ENCODE results near the gene HABP2. TPM values are rescaled to one million over a fixed set of nuclear protein-coding genes. Genes with fewer than 3 reads are reported as not detected.

The HABP2 gene
- total RNA-seq, 1 experiment from 2014 or later = not detected

DNA sequence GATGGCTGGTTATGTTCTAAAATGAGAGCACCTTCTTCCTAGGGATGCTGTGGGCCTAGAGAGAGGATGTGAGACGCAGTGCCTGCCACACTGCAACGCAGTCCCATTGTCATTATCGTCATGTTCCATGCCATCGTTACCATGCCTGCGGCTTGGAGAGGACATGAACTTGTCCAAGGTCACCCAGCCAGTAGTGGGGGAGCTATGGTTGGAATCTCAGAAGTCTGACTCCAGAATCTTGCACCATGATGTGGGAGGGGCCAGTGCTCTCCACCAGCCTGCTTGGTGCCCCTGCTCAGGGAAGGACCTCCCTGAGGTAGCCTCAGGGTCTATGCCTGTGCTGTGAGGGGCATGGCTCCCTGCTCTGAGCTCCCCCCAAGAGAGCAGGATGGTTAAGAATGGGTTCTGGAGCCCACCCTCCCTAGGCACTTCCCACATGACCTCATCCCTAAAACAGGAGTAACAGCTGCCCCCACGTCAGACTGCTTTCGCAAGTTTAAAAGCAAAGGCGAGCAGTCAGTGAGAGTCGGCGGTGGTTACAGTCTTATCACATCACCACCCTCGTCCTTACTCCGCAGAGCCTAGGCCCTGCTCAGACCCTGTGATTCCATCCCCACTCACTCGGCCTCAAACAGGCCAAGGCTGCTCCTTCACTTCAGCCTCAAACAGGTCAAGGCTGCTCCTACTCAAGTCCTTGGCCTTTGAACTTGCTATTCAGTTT is 50.4 kb downstream of the HABP2 start:
- DNase-seq (ENCODE audit: low read depth) = no peak

- DNase-seq (ENCODE audit: low read depth) = no peak
Observed at GRCh38 chr10:113604572-113604971, 51.7 kb downstream of the HABP2 start.

GRCh38 chr10:113605268-113605978 is 52.6 kb downstream of the HABP2 start:
- DNase-seq (ENCODE audit: low read depth) = no peak

DNA sequence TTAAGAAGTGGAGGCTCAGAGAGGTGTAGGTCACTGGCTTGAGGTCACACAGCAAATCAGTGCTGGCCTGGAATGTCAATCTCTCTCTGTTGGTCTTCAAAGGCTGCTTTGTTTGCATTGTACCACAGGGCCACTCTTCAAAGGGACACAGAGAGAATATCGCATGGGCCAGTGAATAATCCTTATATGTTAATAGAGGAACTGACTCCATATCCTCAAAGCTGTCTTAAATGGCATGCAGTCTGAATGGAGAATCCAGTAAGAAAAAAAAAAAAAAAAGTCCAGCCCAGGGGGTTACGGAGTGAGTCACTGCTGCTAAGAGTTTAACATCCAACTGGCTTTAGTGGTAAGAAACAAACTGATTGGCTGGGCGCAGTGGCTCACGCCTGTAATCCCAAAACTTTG is 56.9 kb downstream of the HABP2 start:
- peak; percentile 2 for DNase-seq (ENCODE audit: low read depth)

DNA sequence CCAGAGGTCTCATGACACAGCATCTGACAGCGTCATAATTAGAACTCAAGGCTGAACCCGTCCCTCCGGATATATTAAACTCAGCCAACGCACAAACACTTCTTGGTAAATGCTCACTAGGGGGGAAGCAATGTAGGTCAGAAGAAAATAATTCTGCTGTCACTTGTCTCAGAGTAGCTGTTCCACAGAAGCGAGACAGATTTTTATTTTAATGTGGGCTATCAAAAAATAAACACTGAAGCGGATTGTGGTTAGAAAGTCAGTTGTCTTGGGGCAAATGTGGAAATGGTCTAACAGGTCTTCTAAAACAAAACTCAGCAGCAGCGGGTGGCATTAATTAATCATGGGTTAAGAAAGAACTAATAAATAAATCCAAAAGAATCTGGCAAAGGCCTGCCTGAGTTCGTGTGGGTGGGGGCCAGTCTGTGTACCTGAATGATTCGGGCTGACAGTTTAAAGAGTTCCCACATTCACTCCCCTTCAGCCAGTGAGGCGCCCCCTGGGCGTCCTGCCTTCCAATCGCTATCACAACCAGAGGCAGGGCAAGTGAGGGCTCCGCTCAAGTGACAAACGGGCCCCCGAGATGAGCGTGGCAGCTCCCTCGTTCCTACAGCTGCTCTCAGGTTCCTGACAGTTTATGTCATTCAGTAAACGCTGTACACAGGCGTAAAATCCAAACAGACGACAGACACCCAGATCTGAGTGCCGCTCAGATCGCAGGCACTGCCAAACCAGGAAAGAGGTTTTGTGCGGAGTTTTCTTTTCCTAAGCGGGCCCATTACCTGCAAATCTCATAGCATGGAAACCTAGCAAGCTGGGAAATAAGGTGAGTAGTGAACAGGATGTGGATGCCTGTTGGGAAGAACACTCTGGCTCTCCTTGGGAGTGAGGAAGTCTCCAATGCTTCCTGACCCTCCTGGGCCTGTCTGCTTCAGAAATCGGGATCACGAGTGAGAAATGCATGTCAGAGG is 58.1 kb downstream of the HABP2 start:
- no peak for DNase-seq (ENCODE audit: low read depth)

DNA sequence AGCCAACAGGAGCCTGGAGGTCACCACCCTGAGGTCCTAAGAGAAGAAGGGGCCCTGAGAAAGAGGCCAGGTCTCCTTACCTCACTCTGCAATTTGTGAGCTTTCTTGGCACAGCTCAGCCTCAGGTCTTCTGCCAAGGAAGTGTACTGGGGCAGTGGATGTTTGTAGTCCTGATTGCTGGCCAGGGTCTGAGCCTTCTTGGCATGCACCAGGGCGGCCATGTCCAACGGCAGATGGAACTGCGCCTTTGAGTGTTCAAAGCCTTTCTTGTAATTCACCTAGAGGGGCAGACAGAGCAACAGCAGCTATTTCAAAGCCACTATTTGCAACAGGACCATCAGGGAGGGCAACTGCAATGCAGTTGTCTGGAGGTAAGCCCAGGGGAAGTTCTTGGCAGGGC is 59.3 kb downstream of the HABP2 start:
- no peak for DNase-seq (ENCODE audit: low read depth)

DNA sequence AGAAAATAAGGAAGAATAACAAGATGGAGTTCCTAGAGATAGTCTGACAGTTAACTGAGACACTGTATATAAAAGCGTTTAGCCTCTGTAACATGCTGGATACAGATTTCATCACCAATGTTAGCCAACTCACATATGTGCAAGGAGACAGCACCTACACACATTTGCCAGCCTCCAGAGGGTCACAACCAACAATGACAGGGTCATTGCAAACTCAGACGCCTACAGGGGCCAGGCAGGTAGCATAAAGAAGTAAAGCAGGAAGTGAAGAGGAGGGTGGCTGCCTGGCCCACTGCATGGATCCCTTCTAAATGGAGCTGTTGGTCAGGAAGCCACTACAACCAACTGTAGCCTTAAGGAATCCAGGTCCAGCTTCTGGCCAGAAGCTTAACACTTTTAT is 60.6 kb downstream of the HABP2 start:
- no peak for DNase-seq (ENCODE audit: low read depth)

DNA sequence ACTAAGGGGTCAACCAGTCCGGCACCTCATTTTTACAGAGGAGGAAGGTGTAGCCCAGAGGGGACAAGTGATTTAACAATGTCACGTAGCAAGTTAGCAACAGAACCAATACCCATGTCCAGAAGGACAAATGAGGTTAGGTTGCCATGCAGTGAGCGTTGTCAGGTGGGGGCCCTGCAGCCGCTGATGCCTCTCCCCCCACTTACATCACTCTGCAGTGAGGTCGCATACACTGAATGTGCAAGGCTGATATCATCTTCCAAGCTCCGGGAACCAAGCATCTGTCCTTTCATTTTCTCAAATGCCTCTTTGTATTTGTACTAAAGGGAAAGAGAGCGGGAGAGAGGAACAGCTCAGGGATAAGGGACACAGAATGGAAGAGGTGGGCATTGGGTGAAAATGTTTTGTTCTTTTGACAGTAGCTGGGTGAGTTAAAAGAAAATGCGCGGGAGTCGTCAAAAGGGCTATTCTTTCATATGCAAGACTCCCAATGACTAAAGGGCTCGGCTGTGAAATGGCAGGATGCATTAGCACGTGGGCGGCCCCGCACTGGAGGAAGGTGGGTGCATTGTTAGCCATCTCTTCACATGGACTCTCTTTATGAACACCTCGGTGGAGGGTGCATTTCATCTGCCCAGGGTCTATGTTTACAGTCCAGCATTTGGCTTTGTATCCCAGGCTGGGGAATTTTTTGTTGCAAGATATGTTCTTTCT is 61.3 kb downstream of the HABP2 start:
- no peak for DNase-seq (ENCODE audit: low read depth)

DNA sequence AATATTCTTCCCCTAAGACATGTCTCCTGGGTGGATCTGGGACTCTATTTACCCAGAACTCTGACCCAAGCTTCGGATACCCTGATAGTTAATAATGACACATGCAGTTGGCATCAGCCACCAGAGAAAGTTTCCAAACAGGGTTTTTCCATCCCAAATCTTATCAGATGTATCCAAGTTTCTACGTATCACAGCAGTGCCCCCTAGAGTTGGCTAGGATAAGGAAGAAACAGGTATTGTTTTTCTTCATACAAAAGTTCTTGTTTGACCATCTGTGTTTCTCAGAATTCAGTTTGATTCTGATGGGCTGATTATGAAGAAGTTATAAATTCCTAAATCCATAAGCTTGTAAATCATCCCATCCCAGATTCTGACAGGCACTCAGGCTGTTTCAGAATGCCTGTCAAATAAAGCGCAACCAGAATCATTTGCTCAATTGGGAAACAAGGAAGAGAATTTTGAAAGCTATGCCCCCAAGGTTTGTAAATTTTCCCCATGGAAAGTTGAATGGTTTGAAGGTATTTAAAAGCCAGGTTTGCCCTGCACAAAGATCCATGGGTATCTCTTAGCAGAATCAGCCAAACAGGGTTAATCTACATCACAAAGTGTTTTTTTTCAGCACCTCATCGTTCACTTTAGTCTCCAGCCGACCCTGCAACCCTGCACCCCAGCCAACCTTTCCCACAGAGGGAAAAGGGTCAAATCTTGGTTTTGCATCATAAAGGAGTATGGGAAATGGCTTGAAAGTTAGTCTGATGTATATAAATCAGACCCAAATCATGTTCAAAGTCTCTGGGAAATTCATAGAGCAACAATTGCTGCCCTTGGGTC is 63.6 kb downstream of the HABP2 start:
- DNase-seq (ENCODE audit: low read depth) = peak; percentile 6

DNA sequence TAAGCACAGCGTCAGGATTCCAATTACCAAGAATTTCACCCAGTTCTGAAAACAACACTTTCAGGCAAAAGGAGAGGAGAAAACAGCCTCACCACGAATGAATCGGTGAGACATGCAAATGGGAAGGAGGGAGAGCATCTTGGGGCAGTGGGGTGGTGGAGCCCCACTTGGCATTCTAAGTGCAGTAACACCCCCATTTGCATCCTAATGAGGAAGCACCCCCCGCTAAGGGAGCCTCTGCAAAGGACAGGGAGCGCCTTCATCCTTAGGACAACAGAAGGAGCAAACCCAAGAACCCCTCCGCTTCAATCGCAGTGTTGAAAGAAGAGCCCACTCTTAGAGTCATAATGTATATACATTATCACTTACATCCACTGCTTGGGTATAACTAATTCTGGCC is 64.2 kb downstream of the HABP2 start:
- no peak for DNase-seq (ENCODE audit: low read depth)

DNA sequence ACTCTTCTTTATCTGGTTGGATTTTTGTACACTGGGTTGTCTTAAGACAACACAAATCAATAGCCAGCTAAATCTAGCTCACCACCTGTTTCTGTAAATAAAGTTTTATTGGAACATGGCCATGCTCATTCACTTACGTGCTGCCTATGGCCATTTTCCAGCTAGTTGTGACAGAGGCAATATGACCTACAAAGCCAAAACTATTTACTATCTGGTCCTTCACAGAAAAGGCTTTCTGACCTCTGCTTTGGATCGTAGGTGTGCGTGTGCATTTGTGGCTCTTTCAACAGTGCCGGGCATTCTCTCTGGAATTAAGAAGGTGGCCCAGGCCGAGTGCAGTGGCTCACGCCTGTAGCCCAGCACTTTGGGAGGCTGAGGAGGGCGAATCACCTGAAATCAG is 65.5 kb downstream of the HABP2 start:
- DNase-seq (ENCODE audit: low read depth) = no peak

DNA sequence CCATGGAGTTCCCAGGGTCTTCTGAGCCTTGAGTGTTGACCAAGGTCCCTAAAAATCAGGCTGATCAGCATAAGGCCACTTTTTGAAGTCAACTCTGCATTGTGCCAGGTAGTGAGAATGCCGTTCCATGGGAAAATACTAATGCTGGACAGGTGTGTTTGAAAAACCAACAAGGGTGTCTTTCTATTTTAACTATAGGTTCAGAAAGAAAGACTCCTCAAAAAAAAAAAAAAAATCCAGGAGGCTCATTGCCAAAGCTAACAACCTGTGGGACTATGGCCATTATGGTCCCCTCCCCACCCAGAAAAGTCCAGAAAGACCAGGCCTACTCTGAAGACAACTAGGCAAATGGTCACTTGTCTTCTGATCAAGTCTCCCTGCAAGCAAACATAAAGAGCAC is 66.5 kb downstream of the HABP2 start:
- no peak for DNase-seq (ENCODE audit: low read depth)

DNA sequence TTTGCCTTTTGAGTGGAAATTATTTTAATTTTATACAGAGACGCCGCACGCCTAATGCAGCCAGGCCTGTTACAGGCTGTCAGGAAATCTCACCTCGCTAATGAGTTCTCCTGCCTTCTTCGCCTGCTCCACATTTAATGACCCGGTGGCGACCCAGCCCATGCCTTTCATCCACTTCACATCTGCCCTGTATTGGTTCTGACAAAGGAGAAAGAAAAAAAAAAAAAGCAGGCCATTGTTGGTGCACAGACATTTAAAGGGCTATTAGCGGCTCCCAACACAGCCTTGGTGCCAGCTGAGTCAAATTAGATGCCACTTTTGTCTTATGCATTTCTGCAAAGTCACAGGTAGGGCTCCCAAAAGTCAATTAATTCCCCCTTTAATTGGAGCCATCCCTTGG is 67.7 kb downstream of the HABP2 start:
- DNase-seq (ENCODE audit: low read depth) = no peak

- DNase-seq (ENCODE audit: low read depth) = no peak
Observed at GRCh38 chr10:113620936-113621335, 68.1 kb downstream of the HABP2 start.

- DNase-seq (ENCODE audit: low read depth) = no peak
Observed at GRCh38 chr10:113621799-113622198, 68.9 kb downstream of the HABP2 start.

- DNase-seq (ENCODE audit: low read depth) = no peak
Observed at GRCh38 chr10:113622831-113623230, 70.0 kb downstream of the HABP2 start.

DNA sequence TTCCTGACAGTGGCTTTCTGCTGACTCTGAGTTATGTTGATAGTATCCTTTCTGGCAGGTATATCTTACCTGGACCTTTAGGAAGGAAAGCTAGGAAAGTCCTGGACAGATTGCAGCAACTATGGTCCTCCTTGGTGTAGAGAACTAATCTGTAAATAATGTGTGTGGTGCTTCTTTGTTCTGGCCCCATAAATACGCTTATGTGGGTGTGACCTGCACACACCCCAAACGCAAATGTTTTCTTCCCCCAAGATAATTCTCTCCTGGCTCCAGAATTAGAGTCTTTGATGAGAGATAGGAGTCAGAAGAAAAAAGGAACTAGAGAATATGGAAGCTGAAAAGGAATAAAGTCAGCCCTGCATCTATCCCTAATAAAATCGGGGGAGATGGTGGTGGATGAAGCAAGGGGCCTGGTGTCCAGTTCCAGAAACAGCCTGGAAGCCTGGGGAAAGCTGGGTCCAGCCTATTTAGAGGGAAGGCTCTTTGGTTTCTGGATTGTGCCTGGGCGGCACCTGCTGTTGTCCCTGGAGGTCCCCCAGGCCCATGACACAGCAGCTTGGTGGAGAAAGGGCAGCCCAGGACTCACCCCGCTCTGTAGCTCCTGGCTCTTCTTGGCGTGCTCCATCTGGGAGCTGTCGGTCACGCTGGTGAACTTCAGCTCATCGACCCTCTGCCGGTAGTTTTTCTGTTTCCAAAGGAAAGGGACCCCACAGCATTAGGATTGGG is 72.8 kb downstream of the HABP2 start:
- DNase-seq (ENCODE audit: low read depth) = no peak

DNA sequence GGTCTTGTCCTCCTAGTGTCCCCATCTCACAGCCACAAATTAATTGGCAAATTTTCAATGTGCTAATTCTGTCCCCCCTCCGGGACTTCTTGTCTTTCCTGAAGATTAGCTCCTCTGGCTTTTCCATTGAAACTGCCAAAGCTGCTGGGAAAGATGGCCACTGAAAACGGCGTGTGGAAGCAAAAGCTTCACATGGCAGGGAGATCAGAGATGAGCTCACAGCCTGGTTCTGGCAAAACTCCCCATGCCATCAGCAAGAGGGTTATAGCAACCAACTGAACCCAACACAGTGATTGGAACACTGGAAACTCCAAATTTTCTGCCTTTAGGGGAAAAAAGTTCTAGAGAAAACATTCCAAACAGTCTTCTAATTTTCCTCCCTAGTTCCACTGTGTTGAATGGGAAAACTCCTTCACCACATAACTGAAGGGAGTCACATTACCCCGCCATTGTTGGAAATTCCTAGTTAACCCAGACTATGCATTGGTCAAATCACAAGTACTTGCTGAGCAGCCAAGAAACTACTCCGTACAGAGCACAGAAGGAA is 74.0 kb downstream of the HABP2 start:
- DNase-seq (ENCODE audit: low read depth) = no peak

DNA sequence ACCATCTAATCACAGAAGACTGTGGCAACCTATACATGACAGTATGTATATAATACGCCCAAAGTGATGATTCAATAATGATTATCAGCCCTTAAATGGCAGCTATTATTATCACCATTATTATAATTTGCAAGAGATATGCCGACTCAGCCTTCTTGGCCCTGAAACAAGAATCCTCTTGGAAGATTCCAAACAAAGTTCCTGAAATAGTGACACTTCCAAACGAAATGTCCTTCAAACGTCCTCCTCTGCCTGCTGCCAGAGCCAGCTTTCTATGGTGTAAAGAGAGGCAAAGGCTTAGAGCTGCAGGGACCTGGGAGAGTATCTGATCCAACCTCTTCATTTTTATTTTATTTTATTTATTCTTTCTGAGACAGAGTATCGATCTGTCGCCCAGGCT is 75.0 kb downstream of the HABP2 start:
- DNase-seq (ENCODE audit: low read depth) = no peak

Data from LHCN-M2 (cell line).